ENCODE data around the gene MARCKS. TPM values are rescaled to one million over a fixed set of nuclear protein-coding genes. Genes with fewer than 3 reads are reported as not detected.

MARCKS gene
- total RNA-seq, 1 donor from 2014 or later = 199 TPM

Other genes starting within 250 kb of the MARCKS start
- gene HDAC2, start 113.8 kb downstream of the MARCKS start, total RNA-seq = 62.9 TPM